HepG2 (cell line): Measurements from ENCODE around the gene FAM20C. TPM values are rescaled to one million over a fixed set of nuclear protein-coding genes. Genes with fewer than 3 reads are reported as not detected.
A peak's percentile ranks its signal among the peaks of the same experiment; 100 is the strongest.

Experiments used
- GTF3A ChIP-seq: sonication (generic); formaldehyde crosslinking; conservative IDR thresholded peaks from 2 replicates; pipeline ENCODE4 v1.4.0; 2020; ENCODE audit warnings: mild to moderate bottlenecking, missing genetic modification reagents
- HNRNPLL ChIP-seq: fragments of 200-400 bp; formaldehyde crosslinking; IDR thresholded peaks from 2 replicates; pipeline ENCODE4 v1.6.1; 2017; ENCODE audit warnings: mild to moderate bottlenecking, low read depth, low read length; ENCODE audit not compliant: poor library complexity, severe bottlenecking
- NFYB ChIP-seq: sonication (generic); formaldehyde crosslinking; IDR thresholded peaks from 2 replicates; pipeline ENCODE4 v1.4.0; 2020; ENCODE audit warnings: missing genetic modification reagents
- RELA ChIP-seq: sonication (generic); formaldehyde crosslinking; IDR thresholded peaks from 2 replicates; pipeline ENCODE4 v1.4.0; 2020; ENCODE audit warnings: missing genetic modification reagents
- SNAPC2 ChIP-seq: sonication (generic); formaldehyde crosslinking; IDR thresholded peaks from 2 replicates; pipeline ENCODE4 v1.8.1; 2022; ENCODE audit warnings: mild to moderate bottlenecking, missing genetic modification reagents
- ZIK1 ChIP-seq: sonication (generic); formaldehyde crosslinking; IDR thresholded peaks from 2 replicates; pipeline ENCODE4 v1.5.0; 2020; ENCODE audit warnings: mild to moderate bottlenecking, low read depth, missing genetic modification reagents, borderline replicate concordance
- polyA plus RNA-seq, 8 experiments: library from polyadenylated mRNA; depleted of rRNA in 3 of 8; stranded (reverse) in 7 of 8; unstranded in 1 of 8; fragments of >200 nt; fragmentation: Illumina TruSeq in 4 of 8; extraction: Trizol in 4 of 8; gene quantifications; 2 replicates each; pipeline versions ENCODE4 v1.2.1 to v1.2.3, GENCODE V29; 2011 to 2016; ENCODE audit warnings: low read depth in 4 of 8, missing spikeins in 1 of 8, mixed read lengths in 1 of 8; ENCODE audit not compliant: insufficient read depth in 1 of 8
- total RNA-seq, 5 experiments: library from RNA; depleted of rRNA; stranded (reverse); fragments of >200 nt; fragmentation: Illumina TruSeq; extraction: Trizol; gene quantifications; 2 replicates each; pipeline ENCODE4 v1.2.3, GENCODE V29; 2016; ENCODE audit warnings: low read depth in 1 of 5
- TF ChIP-seq, protein P1 (sequence below): sonication (generic); formaldehyde crosslinking; IDR thresholded peaks from 2 replicates; pipeline ENCODE4 v1.4.0; 2020; ENCODE audit warnings: mild to moderate bottlenecking, missing genetic modification reagents
- TF ChIP-seq, protein P2 (sequence below): sonication (generic); formaldehyde crosslinking; IDR thresholded peaks from 2 replicates; pipeline ENCODE4 v1.5.1; 2020; ENCODE audit warnings: missing genetic modification reagents, mild to moderate bottlenecking, borderline replicate concordance
- TF ChIP-seq, protein P3 (sequence below): sonication (generic); formaldehyde crosslinking; IDR thresholded peaks from 2 replicates; pipeline ENCODE4 v1.4.0; 2020; ENCODE audit warnings: mild to moderate bottlenecking, missing genetic modification reagents

The FAM20C gene
- total and polyA plus RNA-seq, 2 of the 13 experiments (the other 11 are each of a cell fraction or from before 2014, with no cell fraction given): 11.9 to 19.9 TPM

DNA sequence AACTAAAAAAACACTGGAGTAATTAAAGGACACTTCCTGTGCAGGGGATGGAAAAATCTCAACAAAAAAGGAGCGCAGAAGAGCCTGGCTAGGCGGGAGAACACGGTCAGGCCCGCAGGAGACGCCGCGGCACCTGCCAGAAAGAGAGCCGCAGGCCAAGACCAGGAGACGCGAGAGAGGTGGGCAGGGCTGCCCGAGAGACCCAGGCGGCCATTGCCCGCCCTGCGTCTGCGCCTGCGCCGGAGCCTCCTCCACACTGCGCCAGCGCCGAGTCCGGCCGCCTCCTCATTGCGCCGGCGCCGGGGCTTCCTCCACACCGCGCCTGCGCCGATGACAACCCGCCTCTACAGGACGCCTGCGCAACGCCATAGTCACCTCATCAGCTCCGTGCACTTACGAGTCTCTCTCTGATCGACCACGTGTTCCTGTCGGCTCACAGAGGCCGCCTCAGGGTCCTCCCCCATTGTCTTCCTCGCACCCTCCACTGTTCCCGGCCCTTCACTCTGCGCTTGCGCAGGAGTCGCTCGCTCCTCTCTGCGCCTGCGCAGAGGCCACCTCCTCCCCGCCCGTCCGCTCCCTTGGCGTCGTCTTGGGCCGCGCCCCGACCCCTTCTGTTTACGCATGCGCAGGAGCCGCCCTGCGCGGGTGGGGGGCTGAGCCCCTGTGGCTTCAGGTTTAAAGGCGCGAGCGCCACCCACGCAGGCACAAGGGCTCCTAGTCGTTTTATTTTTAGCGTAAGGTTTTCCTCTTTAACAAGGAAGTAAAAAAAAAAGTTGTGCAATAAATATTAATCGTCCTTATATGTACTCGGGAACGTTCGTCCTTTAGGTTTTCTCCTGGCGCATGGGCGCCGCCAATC is 43.2 kb upstream of the FAM20C start (continued):
- TF ChIP-seq ZIK1 (CRISPR knock-in tag) (no peak), HNRNPLL (peak; percentile 46), SNAPC2 (CRISPR knock-in tag) (no peak), GTF3A (CRISPR knock-in tag) (no peak), NFYB (CRISPR knock-in tag) (no peak), RELA (CRISPR knock-in tag) (no peak)
- TF ChIP-seq, protein P1, sequence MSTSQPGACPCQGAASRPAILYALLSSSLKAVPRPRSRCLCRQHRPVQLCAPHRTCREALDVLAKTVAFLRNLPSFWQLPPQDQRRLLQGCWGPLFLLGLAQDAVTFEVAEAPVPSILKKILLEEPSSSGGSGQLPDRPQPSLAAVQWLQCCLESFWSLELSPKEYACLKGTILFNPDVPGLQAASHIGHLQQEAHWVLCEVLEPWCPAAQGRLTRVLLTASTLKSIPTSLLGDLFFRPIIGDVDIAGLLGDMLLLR: no peak
- TF ChIP-seq, protein P2, sequence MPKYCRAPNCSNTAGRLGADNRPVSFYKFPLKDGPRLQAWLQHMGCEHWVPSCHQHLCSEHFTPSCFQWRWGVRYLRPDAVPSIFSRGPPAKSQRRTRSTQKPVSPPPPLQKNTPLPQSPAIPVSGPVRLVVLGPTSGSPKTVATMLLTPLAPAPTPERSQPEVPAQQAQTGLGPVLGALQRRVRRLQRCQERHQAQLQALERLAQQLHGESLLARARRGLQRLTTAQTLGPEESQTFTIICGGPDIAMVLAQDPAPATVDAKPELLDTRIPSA: no peak
- TF ChIP-seq, protein P3, sequence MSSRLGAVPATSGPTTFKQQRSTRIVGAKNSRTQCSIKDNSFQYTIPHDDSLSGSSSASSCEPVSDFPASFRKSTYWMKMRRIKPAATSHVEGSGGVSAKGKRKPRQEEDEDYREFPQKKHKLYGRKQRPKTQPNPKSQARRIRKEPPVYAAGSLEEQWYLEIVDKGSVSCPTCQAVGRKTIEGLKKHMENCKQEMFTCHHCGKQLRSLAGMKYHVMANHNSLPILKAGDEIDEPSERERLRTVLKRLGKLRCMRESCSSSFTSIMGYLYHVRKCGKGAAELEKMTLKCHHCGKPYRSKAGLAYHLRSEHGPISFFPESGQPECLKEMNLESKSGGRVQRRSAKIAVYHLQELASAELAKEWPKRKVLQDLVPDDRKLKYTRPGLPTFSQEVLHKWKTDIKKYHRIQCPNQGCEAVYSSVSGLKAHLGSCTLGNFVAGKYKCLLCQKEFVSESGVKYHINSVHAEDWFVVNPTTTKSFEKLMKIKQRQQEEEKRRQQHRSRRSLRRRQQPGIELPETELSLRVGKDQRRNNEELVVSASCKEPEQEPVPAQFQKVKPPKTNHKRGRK (CRISPR knock-in tag): no peak
